Stomach smooth muscle (tissue), 2 donors: ENCODE measurements around the gene PROSER2.

ENCODE experiments used
- H3K27ac ChIP-seq: one replicate; pipeline ENCODE4 v1.7.0; 2013; ENCODE audit warnings: mild to moderate bottlenecking, low read length, inconsistent platforms
- H3K27me3 ChIP-seq, 2 donors: one replicate each; pipeline ENCODE4 v1.7.0; 2013; ENCODE audit warnings: low read length in 2 of 2; ENCODE audit not compliant: insufficient read depth in 2 of 2, control insufficient read depth in 1 of 2
- H3K36me3 ChIP-seq, 2 donors: one replicate each; pipeline ENCODE4 v1.7.0; 2013; ENCODE audit warnings: low read length in 2 of 2; ENCODE audit not compliant: control insufficient read depth in 2 of 2, insufficient read depth in 2 of 2
- H3K4me1 ChIP-seq: one replicate; pipeline ENCODE4 v1.7.0; 2013; ENCODE audit warnings: low read length; ENCODE audit not compliant: control insufficient read depth, insufficient read depth
- H3K4me3 ChIP-seq, 2 donors: one replicate each; pipeline ENCODE4 v1.7.0; 2013; ENCODE audit warnings: low read length in 2 of 2
- H3K9ac ChIP-seq, 2 donors: one replicate each; pipeline ENCODE4 v1.7.0; 2013; ENCODE audit warnings: low read length in 2 of 2, mild to moderate bottlenecking in 1 of 2
- H3K9me3 ChIP-seq, 2 donors: one replicate each; pipeline ENCODE4 v1.7.0; 2013; ENCODE audit warnings: low read length in 2 of 2; ENCODE audit not compliant: control insufficient read depth in 2 of 2
- donor health status: healthy.
- donor health status: Pancreatic carcinoma.

Gene PROSER2

DNA sequence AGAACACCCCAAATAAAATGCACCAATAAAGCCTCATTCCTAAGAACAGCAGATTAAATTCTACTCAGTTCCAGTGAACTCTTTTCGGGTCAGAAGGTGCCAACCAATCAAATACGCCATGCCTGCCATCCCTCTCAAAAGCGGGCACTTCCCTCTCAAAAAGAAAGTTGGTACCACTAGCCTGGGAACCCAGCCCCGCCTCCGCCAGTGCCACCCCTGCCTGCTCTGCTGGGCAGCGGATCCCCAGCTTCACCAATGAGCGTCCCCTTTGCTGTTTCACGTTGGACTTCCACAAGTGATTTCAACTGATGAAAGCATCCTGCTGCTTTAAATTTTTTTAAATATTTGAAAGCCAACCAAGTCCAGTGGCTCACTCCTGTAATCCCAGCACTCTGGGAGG, 33.2 kb upstream of the PROSER2 start:
- Histone ChIP-seq H3K9ac (no peak overlapping the region), H3K36me3 (no peaks in the 10 kb centered on the region), H3K4me3 (no peak overlapping the region), H3K4me1 (no peaks in the 10 kb centered on the region), H3K27me3 (peaks cover 2 to 3% of the 10 kb centered on the region in 2 donors), H3K9me3 (no peaks in the 10 kb centered on the region), H3K27ac (no peak overlapping the region)

DNA sequence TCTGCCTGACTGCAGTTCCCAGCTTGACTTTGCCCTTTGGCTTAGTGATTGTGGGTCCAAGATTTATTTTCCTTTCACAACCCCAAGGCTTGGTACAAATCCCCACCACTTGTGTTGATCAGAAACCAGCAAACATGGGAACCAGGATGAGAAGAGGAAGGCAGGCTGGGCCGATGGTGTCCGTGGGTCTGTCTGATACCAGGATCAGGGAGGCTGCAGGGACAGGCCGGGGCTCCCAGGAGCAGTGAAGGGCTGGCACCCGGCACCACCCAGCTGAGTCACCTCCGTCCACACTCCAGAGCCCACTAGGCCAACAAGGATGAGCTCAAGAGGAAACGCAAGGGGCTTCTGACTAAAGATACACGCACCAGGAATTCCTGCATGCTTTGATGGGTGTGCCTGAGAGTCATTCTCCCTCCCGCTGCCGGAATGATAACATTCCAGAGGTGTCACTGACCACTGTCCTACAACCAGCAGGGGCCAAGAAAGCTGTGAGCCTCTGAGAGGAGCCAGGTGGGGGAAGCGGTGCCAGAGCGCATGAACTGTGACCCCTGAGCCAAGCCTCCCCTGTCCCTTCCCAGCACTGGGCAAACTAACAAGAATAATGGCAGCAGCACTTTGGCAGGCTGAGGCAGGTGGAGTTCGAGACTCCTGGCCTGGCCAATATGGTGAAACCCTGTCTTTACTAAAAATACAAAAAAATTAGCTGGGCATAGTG, 29.2 kb upstream of the PROSER2 start:
- Histone ChIP-seq H3K27me3 (peaks cover 2 to 3% of the 10 kb centered on the region in 2 donors), H3K9ac (no peak overlapping the region), H3K4me1 (no peaks in the 10 kb centered on the region), H3K9me3 (no peaks in the 10 kb centered on the region), H3K4me3 (no peak overlapping the region), H3K36me3 (no peaks in the 10 kb centered on the region), H3K27ac (no peak overlapping the region)

DNA sequence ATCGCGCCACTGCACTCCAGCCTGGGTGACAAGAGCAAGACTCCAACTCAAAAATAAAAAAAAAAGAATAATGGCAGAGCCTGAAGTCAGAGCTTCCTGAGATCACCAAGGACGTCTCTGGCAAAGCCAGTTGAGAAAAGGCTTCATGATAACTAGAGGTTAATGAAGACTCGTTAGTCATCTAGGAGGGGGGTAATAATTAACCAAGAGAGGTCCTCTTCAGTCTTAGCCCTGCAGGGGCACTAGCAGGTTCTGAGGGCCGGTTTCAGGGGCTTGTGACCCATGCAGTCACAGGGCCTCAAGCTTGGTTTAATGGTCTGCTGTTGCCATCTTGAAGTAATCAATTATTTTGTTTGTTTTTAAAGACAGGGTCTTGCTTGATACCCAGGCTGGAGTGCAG, 28.6 kb upstream of the PROSER2 start:
- H3K4me3 ChIP-seq = no peak overlapping the region
- H3K4me1 ChIP-seq = no peaks in the 10 kb centered on the region
- no peak overlapping the region for H3K9ac ChIP-seq
- H3K36me3 ChIP-seq = no peaks in the 10 kb centered on the region
- no peak overlapping the region for H3K27ac ChIP-seq
- peaks cover 2 to 3% of the 10 kb centered on the region in 2 donors for H3K27me3 ChIP-seq
- no peaks in the 10 kb centered on the region for H3K9me3 ChIP-seq

DNA sequence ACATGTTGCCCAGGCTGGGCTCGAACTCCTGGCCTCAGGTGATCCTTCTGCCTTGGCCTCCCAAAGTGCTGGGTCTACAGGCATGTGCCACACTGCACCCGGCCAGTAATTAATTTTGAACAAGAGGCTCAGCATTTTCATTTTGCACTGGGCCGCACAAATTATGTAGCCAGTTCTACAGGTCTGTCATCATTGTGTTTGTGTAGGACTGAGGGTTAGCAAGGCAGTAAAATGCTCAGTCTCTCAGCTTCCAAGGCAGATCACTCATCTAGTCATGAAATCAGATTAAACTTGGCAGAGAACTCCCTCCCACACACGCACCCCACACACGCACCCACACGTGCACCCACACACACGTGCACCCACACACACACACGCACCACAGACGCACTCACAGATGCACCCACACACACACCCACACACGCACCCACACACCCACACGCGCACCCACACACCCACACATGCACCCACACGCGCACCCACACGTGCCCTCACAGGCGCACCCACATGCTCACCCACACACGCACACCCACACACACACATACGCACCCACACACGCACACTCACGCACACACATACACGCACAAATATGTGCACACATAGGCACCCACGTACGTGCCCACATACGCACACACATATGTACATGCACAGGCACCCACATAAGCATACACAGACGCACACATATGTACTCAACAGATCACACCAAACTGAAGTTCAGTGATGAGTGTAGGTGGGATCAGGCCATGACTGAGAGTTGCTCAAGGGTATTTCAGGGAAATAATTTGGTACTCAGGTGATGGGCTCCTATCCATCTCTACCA, 27.8 kb upstream of the PROSER2 start:
- Histone ChIP-seq H3K36me3 (no peaks in the 10 kb centered on the region), H3K27ac (no peak overlapping the region), H3K4me1 (no peaks in the 10 kb centered on the region), H3K9me3 (no peaks in the 10 kb centered on the region), H3K9ac (no peak overlapping the region), H3K27me3 (peaks cover 2 to 3% of the 10 kb centered on the region in 2 donors), H3K4me3 (no peak overlapping the region)

DNA sequence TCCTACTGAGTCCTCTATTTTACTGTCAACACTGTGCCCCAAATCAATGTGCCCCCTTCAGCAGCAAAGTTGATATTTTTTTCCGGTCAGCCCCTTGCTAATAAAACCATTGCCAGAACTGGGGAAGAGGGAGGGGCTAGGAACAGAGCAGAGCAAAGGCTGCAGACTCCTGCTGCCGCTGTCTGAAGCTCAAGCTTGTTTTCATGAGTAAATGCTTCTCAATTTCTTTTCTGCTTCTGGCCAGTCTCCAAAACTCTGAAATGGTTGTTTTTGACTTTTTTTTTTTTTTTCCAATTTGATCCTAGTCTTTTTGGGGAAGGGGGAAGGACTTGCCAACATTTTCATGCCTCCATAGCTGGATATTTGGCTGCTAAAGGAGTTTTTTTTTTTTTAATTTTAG, 26.7 kb upstream of the PROSER2 start:
- no peaks in the 10 kb centered on the region for H3K36me3 ChIP-seq
- H3K9ac ChIP-seq = no peak overlapping the region
- H3K27me3 ChIP-seq = no peaks in the 10 kb centered on the region
- H3K9me3 ChIP-seq = no peaks in the 10 kb centered on the region
- H3K27ac ChIP-seq = no peak overlapping the region
- H3K4me1 ChIP-seq = no peaks in the 10 kb centered on the region
- no peak overlapping the region for H3K4me3 ChIP-seq

DNA sequence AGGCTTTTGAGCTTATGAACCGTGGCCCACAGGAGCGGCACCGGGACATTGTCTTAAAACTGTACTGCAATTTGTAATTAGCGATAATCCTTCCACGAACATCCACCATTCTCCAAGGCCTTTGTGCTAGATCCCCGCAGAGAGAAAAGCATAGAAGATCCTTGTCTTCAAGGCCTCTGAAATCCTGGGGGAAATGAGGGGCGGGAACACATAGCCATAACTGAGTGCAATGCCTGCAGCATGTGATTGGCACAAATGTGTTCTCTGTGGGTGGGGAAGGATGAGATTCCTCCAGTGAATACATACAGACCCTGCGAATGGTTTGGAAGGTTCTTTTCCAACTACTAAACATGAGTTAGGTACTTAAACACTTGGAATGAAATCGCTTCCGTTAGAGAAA, 25.9 kb upstream of the PROSER2 start:
- no peak overlapping the region for H3K27ac ChIP-seq
- no peaks in the 10 kb centered on the region for H3K36me3 ChIP-seq
- H3K4me1 ChIP-seq = no peaks in the 10 kb centered on the region
- H3K27me3 ChIP-seq = no peaks in the 10 kb centered on the region
- no peak overlapping the region for H3K9ac ChIP-seq
- no peak overlapping the region for H3K4me3 ChIP-seq
- H3K9me3 ChIP-seq = no peaks in the 10 kb centered on the region

DNA sequence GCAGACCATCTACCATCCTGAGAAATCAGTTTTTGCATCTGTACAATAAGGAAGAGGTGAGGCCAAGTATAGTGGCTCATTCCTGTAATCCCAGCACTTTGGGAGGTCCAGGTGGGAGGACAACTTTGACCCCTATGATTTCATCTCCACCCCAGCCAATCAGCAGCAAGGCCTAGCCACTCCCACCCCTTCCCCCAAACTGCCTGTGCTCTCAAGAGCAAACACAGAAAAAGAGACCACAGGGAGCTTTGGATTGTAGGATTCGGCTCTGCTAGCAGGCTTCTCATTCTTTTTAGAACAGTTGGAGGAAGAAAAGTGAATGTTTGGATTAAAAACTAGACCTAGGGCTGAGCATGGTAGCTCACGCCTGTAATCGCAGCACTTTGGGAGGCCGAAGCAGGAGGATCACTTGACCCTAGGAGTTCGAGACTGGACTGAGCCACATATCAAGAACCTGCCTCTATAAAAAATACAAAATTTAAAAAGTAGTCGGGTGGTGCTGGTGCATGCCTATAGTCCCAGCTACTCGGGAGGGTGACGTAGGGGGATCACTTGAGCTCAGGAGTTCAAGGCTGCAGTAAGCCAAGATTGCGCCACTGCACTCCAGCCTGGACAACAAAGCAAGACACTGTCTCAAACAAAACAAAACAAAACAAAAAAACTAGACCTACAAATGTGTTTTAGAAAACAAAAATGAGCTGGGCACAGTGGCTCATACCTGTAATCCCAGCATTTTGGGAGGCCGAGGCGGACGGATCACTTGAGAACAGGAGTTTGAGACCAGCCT, 25.1 kb upstream of the PROSER2 start:
- no peak overlapping the region for H3K27ac ChIP-seq
- H3K4me1 ChIP-seq = no peaks in the 10 kb centered on the region
- no peaks in the 10 kb centered on the region for H3K27me3 ChIP-seq
- no peaks in the 10 kb centered on the region for H3K36me3 ChIP-seq
- H3K9me3 ChIP-seq = no peaks in the 10 kb centered on the region
- H3K9ac ChIP-seq = no peak overlapping the region
- no peak overlapping the region for H3K4me3 ChIP-seq

DNA sequence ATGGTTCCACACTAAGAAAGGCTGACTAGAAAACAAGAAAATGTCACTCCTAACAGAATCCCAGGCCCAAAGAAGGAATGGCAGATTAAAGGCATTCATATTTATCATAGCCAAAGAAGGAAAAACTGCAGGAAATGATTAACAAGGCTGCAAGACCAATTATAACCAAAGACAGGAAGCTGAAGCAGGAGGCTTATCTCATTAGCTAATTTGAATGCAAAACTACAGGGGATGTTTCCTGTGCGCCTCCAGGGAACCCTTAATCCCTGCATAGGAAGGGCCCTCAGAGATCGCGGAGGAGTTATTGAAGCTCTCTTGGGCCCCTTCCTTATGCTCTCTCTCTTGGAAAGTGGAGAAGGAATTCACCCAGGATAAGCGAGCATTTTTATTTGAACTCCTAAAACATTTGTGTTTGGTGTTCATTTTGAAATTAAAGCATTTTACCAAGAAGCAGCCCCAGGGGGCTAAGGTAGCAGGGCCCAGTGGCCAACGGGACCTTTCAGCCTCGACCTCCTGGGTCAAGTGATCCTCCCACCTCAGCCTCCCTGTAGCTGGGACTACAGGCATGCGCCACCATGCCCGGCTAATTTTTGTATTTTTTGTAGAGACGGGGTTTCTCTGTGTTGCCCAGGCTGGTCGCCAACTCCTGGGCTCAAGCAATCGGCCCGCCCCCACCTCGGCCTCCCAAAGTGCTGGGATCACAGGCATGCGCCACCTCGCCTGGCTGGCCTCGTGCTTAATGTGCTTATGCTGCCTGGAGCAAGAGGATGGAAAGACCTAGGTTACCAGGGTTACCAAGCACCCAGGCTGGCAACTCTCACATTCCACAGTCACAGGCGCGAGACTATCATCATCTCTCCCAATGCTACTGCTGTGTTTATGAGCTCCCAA, 24.1 kb upstream of the PROSER2 start:
- Histone ChIP-seq H3K9me3 (no peaks in the 10 kb centered on the region), H3K4me3 (no peak overlapping the region), H3K36me3 (no peaks in the 10 kb centered on the region), H3K4me1 (no peaks in the 10 kb centered on the region), H3K27me3 (no peaks in the 10 kb centered on the region), H3K9ac (no peak overlapping the region), H3K27ac (no peak overlapping the region)

DNA sequence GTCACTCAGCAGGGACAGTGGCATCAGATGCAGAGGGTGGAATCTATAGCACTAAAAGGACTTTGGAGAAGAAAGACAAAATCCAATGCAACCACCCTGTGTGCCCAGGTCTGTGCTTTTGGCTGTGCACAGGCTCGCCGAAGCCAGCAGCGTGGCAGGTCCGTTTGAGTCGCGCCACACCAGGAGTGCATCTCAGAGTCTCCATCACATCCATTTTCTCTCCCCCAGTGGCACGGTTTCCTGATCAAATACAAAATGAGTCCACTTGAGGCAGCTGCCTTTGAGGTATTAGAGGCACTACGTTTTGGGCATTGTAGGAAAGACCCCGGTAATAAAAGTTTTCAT, 23.4 kb upstream of the PROSER2 start:
- no peak overlapping the region for H3K27ac ChIP-seq
- no peaks in the 10 kb centered on the region for H3K36me3 ChIP-seq
- H3K4me3 ChIP-seq = no peak overlapping the region
- H3K4me1 ChIP-seq = no peaks in the 10 kb centered on the region
- no peaks in the 10 kb centered on the region for H3K9me3 ChIP-seq
- no peaks in the 10 kb centered on the region for H3K27me3 ChIP-seq
- H3K9ac ChIP-seq = no peak overlapping the region

DNA sequence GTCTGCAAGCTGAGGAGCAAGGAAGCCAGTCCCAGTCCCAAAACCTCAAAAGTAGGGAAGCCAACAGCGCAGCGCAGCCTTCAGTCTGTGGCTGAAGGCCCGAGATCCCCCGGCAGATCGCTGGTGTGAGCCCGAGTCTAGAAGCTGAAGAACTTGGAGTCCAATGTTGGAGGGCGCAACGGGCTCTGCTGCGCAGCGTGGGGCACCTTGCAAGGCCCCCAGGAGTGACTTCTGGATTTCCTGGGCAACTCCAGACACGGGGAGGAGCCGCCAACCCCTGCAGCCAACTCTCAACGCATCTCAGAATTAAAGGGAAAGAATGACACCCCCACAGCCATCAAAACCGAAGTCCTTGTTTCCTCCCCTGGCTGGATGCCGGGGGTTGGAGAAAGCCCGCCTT, 18.8 kb upstream of the PROSER2 start:
- no peaks in the 10 kb centered on the region for H3K4me1 ChIP-seq
- peaks cover 0 to 2% of the 10 kb centered on the region in 2 donors for H3K27me3 ChIP-seq
- H3K36me3 ChIP-seq = no peaks in the 10 kb centered on the region

More for the DNA sequence above, 18.8 kb upstream of the PROSER2 start:
- no peak overlapping the region for H3K27ac ChIP-seq
- H3K9ac ChIP-seq = no peak overlapping the region
- H3K4me3 ChIP-seq = no peak overlapping the region
- no peaks in the 10 kb centered on the region for H3K9me3 ChIP-seq
